Sigmoid colon (tissue), 7 donors: Measurements from ENCODE around the gene GTF3C1. TPM values are rescaled to one million over a fixed set of nuclear protein-coding genes. Genes with fewer than 3 reads are reported as not detected.

Experiments
- DNase-seq: peaks from one replicate; pipeline ENCODE4 v3.0.0-alpha.2; 2019
- H3K27ac ChIP-seq, 4 donors: fragments of 200-600 bp; sonication (generic); one replicate each; pipeline ENCODE4 v1.5.1; 2016 to 2019; ENCODE audit warnings: mild to moderate bottlenecking in 1 of 4
- H3K27me3 ChIP-seq, 3 donors: fragments of 200-600 bp; sonication (generic); one replicate each; pipeline ENCODE4 v1.5.1; 2019; ENCODE audit warnings: mild to moderate bottlenecking in 1 of 3
- H3K36me3 ChIP-seq, 4 donors: fragments of 200-600 bp; sonication (generic); one replicate each; pipeline ENCODE4 v1.5.1; 2016 to 2019
- H3K4me1 ChIP-seq, 4 donors: fragments of 200-600 bp; sonication (generic); one replicate each; pipeline ENCODE4 v1.5.1; 2017 to 2019
- H3K4me3 ChIP-seq, 4 donors: fragments of 200-600 bp; sonication (generic); one replicate each; pipeline ENCODE4 v1.5.1; 2017 to 2019; ENCODE audit warnings: mild to moderate bottlenecking in 2 of 4, moderate library complexity in 1 of 4
- H3K9me3 ChIP-seq, 4 donors: fragments of 200-600 bp in 3 of 4; sonication (generic) in 3 of 4; one replicate each; pipeline versions ENCODE4 v1.5.1 to v1.6.1; 2013 to 2019
- CTCF ChIP-seq, 4 experiments: fragments of 450-650 bp in 3 of 4; fragments of 200-600 bp in 1 of 4; IDR thresholded peaks; one replicate each; pipeline ENCODE4 v1.5.1; 2016 to 2019; ENCODE audit warnings: antibody characterized with exemption in 4 of 4, mild to moderate bottlenecking in 3 of 4, moderate library complexity in 2 of 4
- EP300 ChIP-seq, 4 donors: sonication (generic); formaldehyde crosslinking; IDR thresholded peaks; one replicate each; pipeline ENCODE4 v1.6.1; 2017; ENCODE audit warnings: antibody characterized with exemption in 4 of 4
- POLR2A ChIP-seq, 2 donors: fragments of 450-650 bp; IDR thresholded peaks; one replicate each; pipeline ENCODE4 v1.6.1; 2016; ENCODE audit warnings: antibody characterized with exemption in 2 of 2, mild to moderate bottlenecking in 2 of 2, moderate library complexity in 2 of 2
- POLR2AphosphoS5 ChIP-seq, 4 donors: sonication (generic); formaldehyde crosslinking; IDR thresholded peaks; one replicate each; pipeline ENCODE4 v1.6.1; 2017; ENCODE audit warnings: antibody characterized with exemption in 4 of 4
- WGBS, 2 donors: extraction: QIAGEN DNeasy Blood & Tissue Kit; methylation state at CpG; one replicate each; pipeline ENCODE4 v1.1.7; 2013; 5-methylcytosine and 5-hydroxymethylcytosine counted together
- intact Hi-C: fragments of 100-400 bp; cut with DNase I; formaldehyde crosslinking; loops from one replicate; pipeline ENCODE4 v1.15.1; 2023
- polyA plus RNA-seq, 3 donors: library from polyadenylated mRNA; stranded (reverse); fragments of 200-250 nt; gene quantifications; one replicate each; pipeline ENCODE4 v1.2.3, GENCODE V29; 2013
- total RNA-seq, 4 donors: library from RNA; depleted of rRNA; stranded (reverse); fragments of >200 nt; gene quantifications; one replicate each; pipeline ENCODE4 v1.1.0, GENCODE V29; 2016
- donor health status: healthy with polysubstance abuse.
- donor health status: Bipolar disorder and iron deficiency.
- donor health status: healthy.

Gene GTF3C1
- total and polyA plus RNA-seq, 7 donors = 9.0 to 74.2 (median 37.5) TPM

- Histone ChIP-seq H3K27me3 (no peaks in the 10 kb centered on the region), H3K27ac (no peak overlapping the region), H3K36me3 (peaks cover 0 to 3% (median 0%) of the 10 kb centered on the region in 4 donors), H3K4me1 (no peaks in the 10 kb centered on the region), H3K4me3 (no peak overlapping the region), H3K9me3 (peaks cover 0 to 6% (median 0%) of the 10 kb centered on the region in 4 donors)
- DNase-seq = no peak
- intact Hi-C loops = no loop called here
- TF ChIP-seq POLR2A (IDR thresholded peaks at IDR 0.05) (no peak), POLR2AphosphoS5 (IDR thresholded peaks at IDR 0.05) (no peak), CTCF (IDR thresholded peaks at IDR 0.05) (no peak), EP300 (IDR thresholded peaks at IDR 0.05) (no peak)
- WGBS, 2 donors = 97 to 98% methylated on average over 3 of the region's 3 CpGs
Measured at GRCh38 chr16:27588057-27588456, 38.3 kb upstream of the GTF3C1 start.

GRCh38 chr16:27586711-27587110 is 37.0 kb upstream of the GTF3C1 start:
- peaks cover 0 to 6% (median 0%) of the 10 kb centered on the region in 4 donors for H3K9me3 ChIP-seq
- no peaks in the 10 kb centered on the region for H3K27me3 ChIP-seq
- no peak for TF ChIP-seq POLR2AphosphoS5 (IDR thresholded peaks at IDR 0.05)
- TF ChIP-seq EP300 (IDR thresholded peaks at IDR 0.05) = no peak
- TF ChIP-seq CTCF (IDR thresholded peaks at IDR 0.05) = no peak
- no peak for TF ChIP-seq POLR2A (IDR thresholded peaks at IDR 0.05)
- no peak overlapping the region for H3K27ac ChIP-seq
- WGBS, 2 donors = 84 to 90% methylated on average over 8 of the region's 8 CpGs
- no peak for DNase-seq
- intact Hi-C loops = no loop called here
- H3K36me3 ChIP-seq = peaks cover 0 to 3% (median 0%) of the 10 kb centered on the region in 4 donors
- no peaks in the 10 kb centered on the region for H3K4me1 ChIP-seq
- H3K4me3 ChIP-seq = no peak overlapping the region

GRCh38 chr16:27585200-27585599 is 35.5 kb upstream of the GTF3C1 start:
- no peak for DNase-seq
- H3K9me3 ChIP-seq = peaks cover 0 to 6% (median 0%) of the 10 kb centered on the region in 4 donors
- H3K27me3 ChIP-seq = no peaks in the 10 kb centered on the region
- 97 to 99% methylated on average over 5 of the region's 5 CpGs for WGBS, 2 donors
- H3K4me1 ChIP-seq = no peaks in the 10 kb centered on the region
- intact Hi-C loops = no loop called here
- no peak overlapping the region for H3K27ac ChIP-seq
- H3K36me3 ChIP-seq = peaks cover 0 to 3% (median 0%) of the 10 kb centered on the region in 4 donors
- H3K4me3 ChIP-seq = no peak overlapping the region
- TF ChIP-seq CTCF (IDR thresholded peaks at IDR 0.05) (no peak), POLR2AphosphoS5 (IDR thresholded peaks at IDR 0.05) (no peak), EP300 (IDR thresholded peaks at IDR 0.05) (no peak)

GRCh38 chr16:27583634-27584033 is 33.9 kb upstream of the GTF3C1 start:
- Histone ChIP-seq H3K27ac (no peak overlapping the region), H3K4me3 (no peak overlapping the region), H3K9me3 (no peaks in the 10 kb centered on the region), H3K27me3 (no peaks in the 10 kb centered on the region), H3K36me3 (peaks cover 0 to 3% (median 0%) of the 10 kb centered on the region in 4 donors), H3K4me1 (peaks cover 0 to 7% (median 4%) of the 10 kb centered on the region in 4 donors)
- WGBS, 2 donors = 94 to 100% methylated on average over 1 of the region's 1 CpG
- intact Hi-C loops = no loop called here
- TF ChIP-seq CTCF (IDR thresholded peaks at IDR 0.05) = no peak
- TF ChIP-seq POLR2A (IDR thresholded peaks at IDR 0.05) = no peak
- no peak for TF ChIP-seq EP300 (IDR thresholded peaks at IDR 0.05)
- TF ChIP-seq POLR2AphosphoS5 (IDR thresholded peaks at IDR 0.05) = no peak
- no peak for DNase-seq

- H3K9me3 ChIP-seq = no peaks in the 10 kb centered on the region
- 71 to 77% methylated on average over 2 of the region's 2 CpGs for WGBS, 2 donors
- H3K36me3 ChIP-seq = peaks cover 0 to 3% (median 0%) of the 10 kb centered on the region in 4 donors
- H3K27me3 ChIP-seq = no peaks in the 10 kb centered on the region
- DNase-seq = no peak
- peaks cover 0 to 12% (median 5%) of the 10 kb centered on the region in 4 donors for H3K4me1 ChIP-seq
- intact Hi-C loops = no loop called here
- H3K27ac ChIP-seq = no peak overlapping the region
- no peak for TF ChIP-seq CTCF (IDR thresholded peaks at IDR 0.05)
- TF ChIP-seq POLR2A (IDR thresholded peaks at IDR 0.05) = no peak
- TF ChIP-seq POLR2AphosphoS5 (IDR thresholded peaks at IDR 0.05) = no peak
- TF ChIP-seq EP300 (IDR thresholded peaks at IDR 0.05) = no peak
- H3K4me3 ChIP-seq = no peak overlapping the region
Measured at GRCh38 chr16:27582883-27583282, 33.2 kb upstream of the GTF3C1 start.
